Lung microvascular endothelial cell (primary cell): ENCODE measurements around the gene CAMK1D. TPM values are rescaled to one million over a fixed set of nuclear protein-coding genes. Genes with fewer than 3 reads are reported as not detected.

Experiments used
- DNase-seq, 2 donors: peaks; one replicate each; pipeline versions ENCODE4 v3.0.0 to v3.0.0-alpha.2; 2010; ENCODE audit warnings: low read depth in 2 of 2
- total RNA-seq: library from RNA; depleted of rRNA; stranded (reverse); fragments of >200 nt; gene quantifications from 2 replicates; pipeline ENCODE4 v1.2.1, GENCODE V29; 2014

The CAMK1D gene
- total RNA-seq, 1 donor from 2014 or later = 1.4 TPM

DNA sequence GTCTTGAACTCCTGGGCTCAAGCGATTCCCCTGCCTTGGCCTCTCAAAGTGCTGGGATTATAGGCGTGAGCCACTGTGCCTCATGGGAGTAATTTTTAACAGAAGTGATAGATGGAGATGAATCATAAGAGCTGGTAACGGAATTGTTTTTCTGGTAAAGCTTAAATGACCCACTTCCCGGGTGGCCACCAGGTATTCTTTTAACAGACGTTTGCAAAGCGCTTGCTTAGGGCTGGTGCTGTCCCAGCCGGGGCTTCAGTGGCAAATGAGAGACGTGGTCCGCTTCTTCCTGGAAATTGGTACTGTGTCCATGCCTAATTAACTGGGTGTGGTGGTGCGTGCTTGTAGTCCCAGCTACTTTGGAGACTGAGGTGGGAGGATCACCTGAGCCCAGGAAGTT lies 23.5 kb downstream of the CAMK1D start:
- DNase-seq = no peak

DNA sequence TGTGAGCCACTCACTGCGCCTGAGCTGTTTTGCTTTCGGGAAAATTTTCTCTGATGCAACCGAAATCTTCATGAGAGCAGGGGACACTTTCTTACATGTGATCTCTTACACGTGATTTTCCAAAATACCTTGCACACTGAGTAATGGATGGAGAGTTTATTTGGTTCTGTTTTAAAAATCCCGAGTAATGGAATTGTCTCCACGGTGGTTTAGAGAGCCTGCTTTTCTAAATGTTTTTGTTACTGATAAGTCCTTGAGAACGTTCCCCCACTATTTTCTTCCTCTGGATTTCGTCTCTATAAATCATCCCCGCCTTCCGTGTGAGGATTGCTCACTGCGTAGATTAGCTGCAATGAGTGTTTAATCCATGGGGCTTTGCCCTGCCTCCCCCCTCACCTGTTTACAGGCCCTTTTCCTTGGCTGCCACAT lies 25.7 kb downstream of the CAMK1D start:
- no peak for DNase-seq

- no peak for DNase-seq
These were observed 26.9 kb downstream of the CAMK1D start for GRCh38 chr10:12376211-12376610.

DNA sequence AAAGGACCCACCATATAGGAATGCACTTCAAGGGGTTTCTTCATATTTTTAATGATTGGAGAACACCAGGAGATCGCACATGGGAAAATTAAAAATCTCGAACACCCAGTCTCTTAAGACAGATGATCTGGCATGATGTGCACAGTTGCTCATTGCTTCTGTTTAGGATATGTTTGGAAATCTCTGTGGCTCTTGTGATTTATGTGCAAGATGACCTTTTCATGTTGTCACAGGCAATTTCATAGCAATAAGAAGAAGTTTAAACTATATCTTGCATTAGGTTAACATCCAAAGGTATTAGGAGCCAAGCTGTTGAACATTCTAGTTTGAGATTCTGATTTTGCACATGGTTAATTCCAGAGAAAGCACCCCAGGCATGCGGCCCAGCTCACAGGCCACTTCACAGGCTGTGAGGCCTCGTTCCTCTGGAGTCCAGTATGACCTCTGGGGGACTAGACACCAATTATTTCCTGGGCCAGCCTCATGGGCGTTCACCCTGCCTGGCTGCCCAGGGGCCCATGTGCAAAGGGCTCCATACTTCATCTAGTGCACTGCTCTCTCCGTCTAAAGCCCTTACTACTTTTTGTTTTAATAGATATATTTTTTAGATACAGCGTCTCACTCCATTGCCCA lies 28.4 kb downstream of the CAMK1D start:
- no peak for DNase-seq

- DNase-seq = no peak
These were observed 31.7 kb downstream of the CAMK1D start for GRCh38 chr10:12380999-12381398.

DNA sequence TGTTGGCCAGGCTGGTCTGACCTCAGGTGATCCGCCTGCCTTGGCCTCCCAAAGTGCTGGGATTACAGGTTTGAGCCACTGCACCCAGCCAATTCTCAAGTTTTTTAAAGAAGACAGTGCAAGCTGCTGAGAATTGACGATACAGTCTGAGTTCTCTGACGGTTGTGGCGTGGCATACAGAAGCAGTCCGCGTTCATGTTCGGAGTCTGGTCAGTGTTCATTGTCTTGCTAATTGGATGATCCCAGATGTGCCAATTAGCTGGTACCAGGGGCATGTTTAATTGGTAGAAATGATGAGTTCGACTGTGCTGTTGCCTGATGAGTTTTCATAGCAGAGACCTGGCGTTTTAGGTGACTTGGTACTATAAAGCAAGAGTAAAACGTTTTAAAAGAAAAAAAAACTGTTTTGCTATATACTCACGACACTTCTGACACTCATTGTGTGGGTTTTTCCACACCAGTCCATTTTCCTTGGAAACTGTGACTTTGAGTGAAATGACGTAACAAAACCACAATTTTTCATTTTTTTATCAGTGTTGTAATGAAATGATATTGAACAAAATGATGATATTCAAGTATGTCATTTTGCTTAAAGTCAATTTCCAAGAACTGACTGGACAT lies 32.3 kb downstream of the CAMK1D start:
- DNase-seq = no peak

DNA sequence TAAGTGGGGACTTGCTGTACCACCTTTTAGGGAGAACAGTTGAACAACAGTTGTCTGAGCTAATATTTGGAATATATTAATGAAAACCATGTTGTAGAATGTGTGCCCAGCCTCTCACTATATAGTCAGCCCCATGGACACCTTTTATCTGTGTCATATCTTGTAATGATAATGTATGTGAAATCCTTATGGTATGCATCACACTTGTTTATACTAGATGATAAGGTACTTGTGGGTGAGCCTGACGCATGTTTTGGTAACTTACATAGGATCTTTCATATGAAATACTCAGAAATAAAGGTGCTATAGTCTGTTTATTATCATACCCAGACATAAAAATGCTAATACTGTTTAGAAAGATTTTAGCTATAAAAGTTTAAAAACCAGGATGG lies 32.8 kb downstream of the CAMK1D start:
- DNase-seq = no peak

- DNase-seq = no peak
These were observed 33.7 kb downstream of the CAMK1D start for GRCh38 chr10:12382956-12383531.

GRCh38 chr10:12384906-12385305 lies 35.6 kb downstream of the CAMK1D start:
- no peak for DNase-seq

DNA sequence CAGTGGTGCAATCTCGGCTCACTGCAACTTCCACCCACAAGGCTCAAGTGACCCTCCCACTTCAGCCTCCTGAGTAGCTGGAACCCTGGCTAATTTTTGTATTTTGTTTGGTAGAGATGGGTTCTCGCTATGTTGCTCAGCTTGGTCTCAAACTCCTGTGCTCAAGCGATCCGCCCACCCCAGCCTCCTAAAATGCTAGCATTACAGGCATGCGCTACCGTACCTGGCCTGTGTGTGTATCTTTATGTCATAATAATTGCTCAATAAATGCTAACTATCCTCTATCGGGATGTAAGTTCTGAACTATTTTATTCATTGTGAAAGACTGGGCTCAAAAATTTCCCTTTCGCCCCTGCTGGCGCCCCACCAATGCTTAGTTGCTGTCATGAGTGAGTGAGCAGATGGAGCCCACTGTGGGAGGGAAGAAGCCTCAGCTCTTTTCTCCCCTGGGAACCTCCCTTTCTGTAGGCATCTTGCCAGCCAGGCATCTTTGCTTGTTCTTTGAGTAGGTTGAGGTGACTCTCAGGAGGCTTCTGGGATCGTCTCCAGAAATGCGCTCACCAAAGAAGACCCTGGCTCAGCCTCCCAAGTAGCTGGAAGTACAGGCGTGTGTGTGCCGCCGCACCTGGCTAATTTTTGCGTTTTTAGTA lies 38.3 kb downstream of the CAMK1D start:
- no peak for DNase-seq

DNA sequence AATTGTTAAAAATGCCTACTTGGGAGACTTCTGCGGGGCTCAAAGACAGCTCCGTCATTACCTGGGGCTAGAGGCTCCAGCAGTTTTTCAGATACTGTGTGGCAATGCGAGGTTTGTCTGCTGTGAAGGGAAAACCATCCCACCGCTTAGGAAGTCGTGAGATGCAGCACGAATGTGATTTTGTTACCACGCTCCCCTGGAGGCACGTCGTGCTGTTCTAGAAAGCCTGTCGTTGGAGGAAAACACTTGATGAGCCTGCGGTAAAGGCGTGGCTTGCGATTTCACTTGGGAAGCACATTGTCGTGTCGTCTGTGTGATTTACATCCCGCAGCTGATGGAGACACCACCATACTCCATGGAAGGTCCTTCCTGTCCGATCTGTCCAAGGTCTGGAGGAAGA lies 39.3 kb downstream of the CAMK1D start:
- no peak for DNase-seq

- DNase-seq = no peak
These were observed 39.9 kb downstream of the CAMK1D start for GRCh38 chr10:12389154-12389734.

DNA sequence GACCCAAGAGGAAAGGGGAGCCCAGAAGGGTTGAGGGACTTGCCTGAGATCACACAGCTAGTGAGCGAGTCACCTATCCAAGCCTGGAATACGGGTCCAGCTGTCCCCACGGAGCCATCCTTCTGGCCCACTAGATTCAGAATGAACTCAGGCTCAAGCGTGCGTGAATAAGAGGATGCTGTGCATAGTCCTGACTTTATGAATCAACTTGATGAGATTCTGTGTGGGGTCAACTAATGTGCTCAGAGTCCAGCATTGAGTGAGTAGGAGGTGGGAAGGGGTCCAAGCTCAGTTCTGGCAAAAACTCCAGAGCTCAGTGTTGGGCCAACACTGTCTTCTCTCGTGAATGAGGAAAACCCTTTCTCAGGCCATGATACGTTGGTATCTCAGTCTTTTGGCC lies 41.4 kb downstream of the CAMK1D start:
- DNase-seq = no peak

GRCh38 chr10:12391206-12391605 lies 41.9 kb downstream of the CAMK1D start:
- DNase-seq = no peak

DNA sequence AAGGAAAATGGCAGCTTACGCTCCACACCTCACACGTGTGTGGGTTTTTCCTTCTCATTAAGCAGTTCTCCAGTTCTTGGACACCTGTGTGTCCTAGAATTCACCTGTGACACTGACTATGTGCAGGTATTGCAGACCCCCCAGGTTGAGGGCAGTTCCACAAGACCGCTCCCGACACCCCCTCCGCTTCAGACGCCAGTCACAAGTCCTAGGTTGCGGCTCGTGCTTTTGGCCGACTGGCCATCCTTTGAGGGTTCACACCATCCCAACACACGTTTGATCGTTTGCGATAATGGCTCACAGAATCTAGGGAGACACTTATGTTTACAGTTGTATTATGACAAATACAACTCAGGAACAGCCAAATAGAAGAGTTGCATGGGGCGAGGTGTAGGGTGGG lies 44.5 kb downstream of the CAMK1D start:
- DNase-seq = no peak

- no peak for DNase-seq
These were observed 45.1 kb downstream of the CAMK1D start for GRCh38 chr10:12394241-12395033.

- no peak for DNase-seq
These were observed 46.7 kb downstream of the CAMK1D start for GRCh38 chr10:12396093-12396492.

DNA sequence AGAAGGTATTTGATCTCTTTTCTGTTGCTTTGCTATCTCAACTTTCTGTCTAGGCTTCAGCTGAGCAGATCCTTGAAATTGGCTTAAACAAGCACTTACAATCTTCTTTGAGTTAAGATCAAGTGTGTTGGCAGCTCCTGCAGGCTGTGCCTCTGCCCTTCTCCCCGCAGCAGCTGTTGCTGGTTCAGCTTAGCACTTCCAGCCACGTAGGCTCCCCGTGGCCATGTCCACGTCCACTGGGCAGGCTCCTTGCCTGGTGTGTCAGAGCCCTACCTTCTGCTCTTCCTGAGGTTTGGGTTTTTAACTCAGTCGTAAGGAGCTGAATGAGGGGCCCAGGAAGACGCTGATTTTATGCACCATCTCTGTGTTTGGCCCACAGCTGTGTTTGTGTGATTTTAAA lies 47.2 kb downstream of the CAMK1D start:
- no peak for DNase-seq

- DNase-seq = no peak
These were observed 48.0 kb downstream of the CAMK1D start for GRCh38 chr10:12397147-12397896.

- no peak for DNase-seq
These were observed 48.6 kb downstream of the CAMK1D start for GRCh38 chr10:12397941-12398340.
